ENCODE data around the gene GDE1. TPM values are rescaled to one million over a fixed set of nuclear protein-coding genes. Genes with fewer than 3 reads are reported as not detected.

GDE1 gene
- total and polyA plus RNA-seq, 2 of the 4 experiments (the other 2 are of a cell fraction): 50.1 to 62.4 TPM

DNA sequence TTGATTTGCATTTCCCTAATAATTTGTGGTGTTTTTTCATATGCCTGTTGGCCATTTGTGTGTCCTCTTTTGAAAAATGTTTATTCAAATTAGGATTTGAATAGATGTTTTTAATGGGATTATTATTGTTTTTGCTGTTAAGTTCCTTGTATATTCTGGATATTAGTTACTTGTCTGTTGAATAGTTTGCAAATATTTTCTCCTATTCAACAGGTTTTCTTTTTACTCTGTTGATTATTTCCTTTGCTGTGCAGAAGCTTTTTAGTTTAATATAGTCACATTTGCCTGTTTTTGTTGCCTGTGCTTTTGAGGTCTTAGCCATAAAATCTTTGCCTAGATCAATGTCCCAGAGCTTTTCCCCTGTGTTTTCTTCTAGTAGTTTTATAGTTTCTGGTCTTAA, 9.6 kb downstream of the GDE1 start:
- Histone ChIP-seq H3K9me3 (ENCODE audit: control insufficient read depth, insufficient read depth, low read length) (no peaks in the 10 kb centered on the region), H4K5ac (ENCODE audit: low read depth, low read length) (no peak overlapping the region), H3K27me3 (ENCODE audit: control insufficient read depth, insufficient read depth, low read length) (no peaks in the 10 kb centered on the region), H3K14ac (replicated peaks; ENCODE audit: low read depth, low read length) (no peak overlapping the region), H3K23ac (ENCODE audit: low read depth, low read length) (no peak overlapping the region), H3K9me1 (ENCODE audit: insufficient read depth, low read length) (no peaks in the 10 kb centered on the region), H3K18ac (ENCODE audit: low read depth, low read length) (no peak overlapping the region), H4K20me1 (ENCODE audit: insufficient read depth, low read length) (no peaks in the 10 kb centered on the region), H2AK5ac (ENCODE audit: low read depth, low read length) (no peak overlapping the region), H3K27ac (ENCODE audit: insufficient read depth, low read length) (no peak overlapping the region), H3K4ac (ENCODE audit: low read depth, low read length) (no peak overlapping the region), H3K4me3 (ENCODE audit: insufficient read depth, low read depth, low read length) (no peak overlapping the region), H2BK120ac (ENCODE audit: low read depth, low read length) (no peak overlapping the region), H2BK15ac (ENCODE audit: low read depth, low read length) (no peak overlapping the region), H3K56ac (ENCODE audit: extremely low read depth, insufficient read depth, low read length) (no peak overlapping the region), H2AFZ (replicated peaks; ENCODE audit: low read length, poor library complexity) (no peak overlapping the region), H2BK20ac (ENCODE audit: low read depth, low read length) (no peak overlapping the region), H3K36me3 (ENCODE audit: control insufficient read depth, insufficient read depth, low read length) (peaks cover 8% of the 10 kb centered on the region; the same call in 1 of the 2 replicates), H3K4me1 (ENCODE audit: control insufficient read depth, insufficient read depth, low read length) (0 out of 2 replicates have a peak, but pooled peaks cover 3% of the 10 kb centered on the region), H2AK9ac (replicated peaks; ENCODE audit: low read depth, low read length, poor library complexity) (no peak overlapping the region), H3K9ac (ENCODE audit: low read depth, low read length) (no peak overlapping the region), H3K4me2 (ENCODE audit: low read depth, low read length) (no peak overlapping the region), H2BK5ac (ENCODE audit: low read depth, low read length, poor library complexity, severe bottlenecking) (no peak overlapping the region), H4K91ac (ENCODE audit: insufficient read depth, low read depth, low read length) (no peak overlapping the region), H4K8ac (ENCODE audit: low read depth in 2 of 2, low read length in 2 of 2) (no peak overlapping the region), H3K79me1 (ENCODE audit: low read depth in 1 of 2, low read length in 2 of 2) (peaks cover 14 to 16% of the 10 kb centered on the region in 2 experiments; a peak in 3 of 4 replicates)
- BruUV-seq (replicated peaks): no TSS peak
- no peak for ATAC-seq (ENCODE audit: low read depth)
- POLR2A ChIA-PET (ENCODE audit: unreplicated experiment): no interaction called here
- dilution Hi-C loops (cut with HindIII; ENCODE audit: low sequenced_read_pairs, unreplicated experiment) (no loop called here), in situ Hi-C loops (cut with MboI; ENCODE audit: low sequenced_read_pairs) (no loop called here), intact Hi-C loops (cut with micrococcal nuclease) (no loop called here)
- TF ChIP-seq, protein P1, sequence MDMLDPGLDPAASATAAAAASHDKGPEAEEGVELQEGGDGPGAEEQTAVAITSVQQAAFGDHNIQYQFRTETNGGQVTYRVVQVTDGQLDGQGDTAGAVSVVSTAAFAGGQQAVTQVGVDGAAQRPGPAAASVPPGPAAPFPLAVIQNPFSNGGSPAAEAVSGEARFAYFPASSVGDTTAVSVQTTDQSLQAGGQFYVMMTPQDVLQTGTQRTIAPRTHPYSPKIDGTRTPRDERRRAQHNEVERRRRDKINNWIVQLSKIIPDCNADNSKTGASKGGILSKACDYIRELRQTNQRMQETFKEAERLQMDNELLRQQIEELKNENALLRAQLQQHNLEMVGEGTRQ (IDR thresholded peaks at IDR 0.05; ENCODE audit: low read depth, low read length): no peak
- TF ChIP-seq MAZ (IDR thresholded peaks at IDR 0.05; ENCODE audit: borderline replicate concordance, low read depth, low read length): no peak
- no peak for TF ChIP-seq RFX5 (IDR thresholded peaks at IDR 0.05; ENCODE audit: low read depth, low read length)
- TF ChIP-seq RAD21 (IDR thresholded peaks at IDR 0.05; ENCODE audit: low read length): no peak
- TF ChIP-seq, protein P2, sequence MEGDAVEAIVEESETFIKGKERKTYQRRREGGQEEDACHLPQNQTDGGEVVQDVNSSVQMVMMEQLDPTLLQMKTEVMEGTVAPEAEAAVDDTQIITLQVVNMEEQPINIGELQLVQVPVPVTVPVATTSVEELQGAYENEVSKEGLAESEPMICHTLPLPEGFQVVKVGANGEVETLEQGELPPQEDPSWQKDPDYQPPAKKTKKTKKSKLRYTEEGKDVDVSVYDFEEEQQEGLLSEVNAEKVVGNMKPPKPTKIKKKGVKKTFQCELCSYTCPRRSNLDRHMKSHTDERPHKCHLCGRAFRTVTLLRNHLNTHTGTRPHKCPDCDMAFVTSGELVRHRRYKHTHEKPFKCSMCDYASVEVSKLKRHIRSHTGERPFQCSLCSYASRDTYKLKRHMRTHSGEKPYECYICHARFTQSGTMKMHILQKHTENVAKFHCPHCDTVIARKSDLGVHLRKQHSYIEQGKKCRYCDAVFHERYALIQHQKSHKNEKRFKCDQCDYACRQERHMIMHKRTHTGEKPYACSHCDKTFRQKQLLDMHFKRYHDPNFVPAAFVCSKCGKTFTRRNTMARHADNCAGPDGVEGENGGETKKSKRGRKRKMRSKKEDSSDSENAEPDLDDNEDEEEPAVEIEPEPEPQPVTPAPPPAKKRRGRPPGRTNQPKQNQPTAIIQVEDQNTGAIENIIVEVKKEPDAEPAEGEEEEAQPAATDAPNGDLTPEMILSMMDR (conservative IDR thresholded peaks at IDR 0.05; ENCODE audit: low read depth, low read length): no peak
- no peak for TF ChIP-seq CEBPB (IDR thresholded peaks at IDR 0.05; ENCODE audit: low read depth, low read length)
- no peak for TF ChIP-seq MXI1 (IDR thresholded peaks at IDR 0.05; ENCODE audit: borderline replicate concordance, low read depth, low read length)
- TF ChIP-seq, protein P3, sequence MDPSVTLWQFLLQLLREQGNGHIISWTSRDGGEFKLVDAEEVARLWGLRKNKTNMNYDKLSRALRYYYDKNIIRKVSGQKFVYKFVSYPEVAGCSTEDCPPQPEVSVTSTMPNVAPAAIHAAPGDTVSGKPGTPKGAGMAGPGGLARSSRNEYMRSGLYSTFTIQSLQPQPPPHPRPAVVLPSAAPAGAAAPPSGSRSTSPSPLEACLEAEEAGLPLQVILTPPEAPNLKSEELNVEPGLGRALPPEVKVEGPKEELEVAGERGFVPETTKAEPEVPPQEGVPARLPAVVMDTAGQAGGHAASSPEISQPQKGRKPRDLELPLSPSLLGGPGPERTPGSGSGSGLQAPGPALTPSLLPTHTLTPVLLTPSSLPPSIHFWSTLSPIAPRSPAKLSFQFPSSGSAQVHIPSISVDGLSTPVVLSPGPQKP (IDR thresholded peaks at IDR 0.05; ENCODE audit: borderline replicate concordance, low read depth, low read length): no peak
- no peak for TF ChIP-seq RCOR1 (IDR thresholded peaks at IDR 0.05; ENCODE audit: insufficient replicate concordance, low read length)
- no peak for TF ChIP-seq CHD1 (IDR thresholded peaks at IDR 0.05; ENCODE audit: low read depth, low read length)
- TF ChIP-seq SMC3 (IDR thresholded peaks at IDR 0.05; ENCODE audit: low read depth, low read length): no peak
- no peak for TF ChIP-seq NFE2L2 (IDR thresholded peaks at IDR 0.05; ENCODE audit: low read depth, low read length)
- no peak for DNase-seq
- CTCF ChIA-PET: no interaction called here

Data from IMR-90 (cell line).